GM12878 (cell line): ENCODE data around the gene GALP. TPM values are rescaled to one million over a fixed set of nuclear protein-coding genes. Genes with fewer than 3 reads are reported as not detected.

Experiments used
- ATAC-seq: fragments of 200-7000 bp; cut with Tn5 transposase; 3 replicates; pipeline ENCODE4 v1.9.1; 2020; ENCODE audit warnings: mild to moderate bottlenecking, moderate library complexity
- BruUV-seq: library from RNA; stranded (reverse); fragments of 400-500 nt; replicated peaks from 2 replicates; lab custom pipeline; 2021; lab: Mats Ljungman, UMichigan
- CTCF ChIA-PET: fragments of 300-600 bp; sonication (Branson Sonifier 250); formaldehyde crosslinking; extraction: SDS; loops from one replicate; lab custom pipeline; 2021; ENCODE audit warnings: inconsistent platforms; lab: Yijun Ruan, JAX
- POLR2A ChIA-PET: fragments of 350-600 bp; formaldehyde crosslinking; extraction: SDS; loops from one replicate; lab custom pipeline; 2021; ENCODE audit warnings: inconsistent platforms; lab: Charles Lee
- RAD21 ChIA-PET: fragments of 300-600 bp; sonication (Branson Sonifier 250); formaldehyde crosslinking; loops from one replicate; lab custom pipeline; 2023; ENCODE audit warnings: antibody characterized with exemption; ENCODE audit not compliant: unreplicated experiment; lab: Charles Lee
- SMC1A ChIA-PET: fragments of 300-600 bp; sonication (Branson Sonifier 250); formaldehyde crosslinking; loops from one replicate; lab custom pipeline; 2023; ENCODE audit not compliant: unreplicated experiment, uncharacterized antibody; lab: Charles Lee
- DNase-seq: peaks from one replicate; pipeline ENCODE4 v3.0.0-alpha.2; 2011; ENCODE audit warnings: low read depth, low spot score
- FAIRE-seq: peaks from 3 replicates; lab custom pipeline; 2011; peaks lifted over from hg19 to GRCh38; lab: Jason Lieb, UNC
- H2AFZ ChIP-seq: 2 replicates; pipeline ENCODE4 v1.6.0; 2011; ENCODE audit warnings: low read depth, low read length, control low read depth; ENCODE audit not compliant: control insufficient read depth
- H3K27ac ChIP-seq: 2 replicates; pipeline ENCODE4 v1.5.1; 2011; ENCODE audit warnings: control low read depth; ENCODE audit not compliant: control insufficient read depth, insufficient read depth
- H3K27me3 ChIP-seq, 2 experiments: replicated peaks in 1 of 2; 2 replicates each; pipeline versions ENCODE4 v1.6.0 to v1.6.1; 2011; ENCODE audit warnings: low read length in 1 of 2; ENCODE audit not compliant: control insufficient read depth in 2 of 2, insufficient read depth in 2 of 2
- H3K36me3 ChIP-seq, 2 experiments: 2 replicates each; pipeline ENCODE4 v1.5.1; 2011; ENCODE audit warnings: low read length in 1 of 2; ENCODE audit not compliant: control insufficient read depth in 2 of 2, insufficient read depth in 2 of 2
- H3K4me1 ChIP-seq: 2 replicates; pipeline ENCODE4 v1.6.1; 2011; ENCODE audit warnings: mild to moderate bottlenecking, low read length, moderate library complexity, mixed read lengths; ENCODE audit not compliant: control insufficient read depth, insufficient read depth
- H3K4me2 ChIP-seq: 2 replicates; pipeline ENCODE4 v1.6.0; 2011; ENCODE audit warnings: control low read depth; ENCODE audit not compliant: control insufficient read depth, insufficient read depth
- H3K4me3 ChIP-seq: fragments of 200-600 bp; sonication (generic); 2 replicates; pipeline ENCODE4 v1.5.1; 2016
- H3K79me2 ChIP-seq: 2 replicates; pipeline ENCODE4 v1.6.0; 2011; ENCODE audit warnings: low read length; ENCODE audit not compliant: control insufficient read depth, insufficient read depth
- H3K9ac ChIP-seq: 2 replicates; pipeline ENCODE4 v1.8.0; 2011; ENCODE audit warnings: low read length, control low read depth, mixed read lengths; ENCODE audit not compliant: control insufficient read depth, insufficient read depth
- H3K9me3 ChIP-seq: replicated peaks from 3 replicates; pipeline ENCODE4 v1.5.1; 2011; ENCODE audit warnings: mild to moderate bottlenecking, low read length; ENCODE audit not compliant: control insufficient read depth, insufficient read depth
- H4K20me1 ChIP-seq: 2 replicates; pipeline ENCODE4 v1.6.0; 2011; ENCODE audit not compliant: control insufficient read depth, insufficient read depth
- BRCA1 ChIP-seq: IDR thresholded peaks from 2 replicates; pipeline ENCODE4 v1.6.1; 2011; ENCODE audit warnings: low read depth, low read length, improper control_type of control experiment
- CREM ChIP-seq: IDR thresholded peaks from 2 replicates; pipeline ENCODE4 v1.6.1; 2014; ENCODE audit warnings: antibody characterized with exemption, low read depth
- HDAC6 ChIP-seq: fragments of 200-600 bp; sonication (generic); IDR thresholded peaks from one replicate; pipeline ENCODE4 v1.8.0; 2017; ENCODE audit warnings: antibody characterized with exemption; ENCODE audit not compliant: unreplicated experiment
- ZNF622 ChIP-seq: fragments of 450-650 bp; IDR thresholded peaks from 2 replicates; pipeline ENCODE4 v1.6.1; 2017; ENCODE audit warnings: mild to moderate bottlenecking, inconsistent platforms
- WGBS: methylation state at CpG from one replicate; pipeline ENCODE4 v1.1.6; 2016; ENCODE audit warnings: low lambda C conversion rate; ENCODE audit not compliant: insufficient replicate concordance, insufficient coverage; ENCODE audit errors: missing lambda C conversion rate; 5-methylcytosine and 5-hydroxymethylcytosine counted together
- in situ Hi-C: fragments of 300-500 bp; cut with MboI; formaldehyde crosslinking; loops from 9 replicates; pipeline ENCODE4 v1.14.3; 2018; ENCODE audit warnings: mixed read lengths
- intact Hi-C: fragments of 100-400 bp; cut with micrococcal nuclease; formaldehyde crosslinking; loops from one replicate; pipeline ENCODE4 v1.14.2; 2022; ENCODE audit not compliant: unreplicated experiment
- polyA plus RNA-seq, 11 experiments: library from polyadenylated mRNA; depleted of rRNA in 4 of 11; unstranded in 6 of 11; stranded (reverse) in 5 of 11; fragments of >200 nt; fragmentation: Nextera tagmentation in 4 of 11; fragmentation: Illumina TruSeq in 1 of 11; extraction: Ambion mirVana in 4 of 11; extraction: Trizol in 1 of 11; gene quantifications; 1 replicate in 1 of 11; 2 replicates in 10 of 11; pipeline versions ENCODE4 v1.2.1 to v1.2.3, GENCODE V29; 2011 to 2016; ENCODE audit warnings: inconsistent platforms in 2 of 11, missing spikeins in 2 of 11, low read depth in 1 of 11
- total RNA-seq, 4 experiments: library from RNA; depleted of rRNA in 3 of 4; stranded (reverse); fragments of >200 nt in 3 of 4; fragmentation: Illumina TruSeq in 1 of 4; extraction: Trizol in 1 of 4; gene quantifications; 2 replicates each; pipeline versions ENCODE4 v1.2.1 to v1.2.3, GENCODE V29; 2013 to 2021
- TF ChIP-seq, protein P1 (sequence below): IDR thresholded peaks from 2 replicates; pipeline ENCODE4 v1.6.1; 2012; ENCODE audit warnings: improper control_type of control experiment, low read depth, low read length; ENCODE audit not compliant: insufficient replicate concordance

The GALP gene
- total and polyA plus RNA-seq, 10 of the 15 experiments (the other 5 are each of a cell fraction or from before 2014, with no cell fraction given) = not detected

- H3K36me3 ChIP-seq = peaks cover 0 to 2% of the 10 kb centered on the region in 2 experiments; a peak in 2 of 4 replicates
- H3K9ac ChIP-seq = no peak overlapping the region
- SMC1A ChIA-PET = no interaction called here
- ATAC-seq (no peak), FAIRE-seq (no peak), DNase-seq (no peak)
- BruUV-seq = no TSS peak
- RAD21 ChIA-PET = no interaction called here
- no peak overlapping the region for H3K4me2 ChIP-seq
- H3K27ac ChIP-seq = no peak overlapping the region
- WGBS = 97% methylated on average over 13 of the region's 13 CpGs
- H3K9me3 ChIP-seq = no peaks in the 10 kb centered on the region
- H3K27me3 ChIP-seq = no peaks in the 10 kb centered on the region
- intact Hi-C loops = no loop called here
- no peaks in the 10 kb centered on the region for H3K79me2 ChIP-seq
- H3K4me1 ChIP-seq = no peaks in the 10 kb centered on the region
- TF ChIP-seq HDAC6 (no peak), CREM (no peak), ZNF622 (no peak), BRCA1 (no peak)
- TF ChIP-seq, protein P1, sequence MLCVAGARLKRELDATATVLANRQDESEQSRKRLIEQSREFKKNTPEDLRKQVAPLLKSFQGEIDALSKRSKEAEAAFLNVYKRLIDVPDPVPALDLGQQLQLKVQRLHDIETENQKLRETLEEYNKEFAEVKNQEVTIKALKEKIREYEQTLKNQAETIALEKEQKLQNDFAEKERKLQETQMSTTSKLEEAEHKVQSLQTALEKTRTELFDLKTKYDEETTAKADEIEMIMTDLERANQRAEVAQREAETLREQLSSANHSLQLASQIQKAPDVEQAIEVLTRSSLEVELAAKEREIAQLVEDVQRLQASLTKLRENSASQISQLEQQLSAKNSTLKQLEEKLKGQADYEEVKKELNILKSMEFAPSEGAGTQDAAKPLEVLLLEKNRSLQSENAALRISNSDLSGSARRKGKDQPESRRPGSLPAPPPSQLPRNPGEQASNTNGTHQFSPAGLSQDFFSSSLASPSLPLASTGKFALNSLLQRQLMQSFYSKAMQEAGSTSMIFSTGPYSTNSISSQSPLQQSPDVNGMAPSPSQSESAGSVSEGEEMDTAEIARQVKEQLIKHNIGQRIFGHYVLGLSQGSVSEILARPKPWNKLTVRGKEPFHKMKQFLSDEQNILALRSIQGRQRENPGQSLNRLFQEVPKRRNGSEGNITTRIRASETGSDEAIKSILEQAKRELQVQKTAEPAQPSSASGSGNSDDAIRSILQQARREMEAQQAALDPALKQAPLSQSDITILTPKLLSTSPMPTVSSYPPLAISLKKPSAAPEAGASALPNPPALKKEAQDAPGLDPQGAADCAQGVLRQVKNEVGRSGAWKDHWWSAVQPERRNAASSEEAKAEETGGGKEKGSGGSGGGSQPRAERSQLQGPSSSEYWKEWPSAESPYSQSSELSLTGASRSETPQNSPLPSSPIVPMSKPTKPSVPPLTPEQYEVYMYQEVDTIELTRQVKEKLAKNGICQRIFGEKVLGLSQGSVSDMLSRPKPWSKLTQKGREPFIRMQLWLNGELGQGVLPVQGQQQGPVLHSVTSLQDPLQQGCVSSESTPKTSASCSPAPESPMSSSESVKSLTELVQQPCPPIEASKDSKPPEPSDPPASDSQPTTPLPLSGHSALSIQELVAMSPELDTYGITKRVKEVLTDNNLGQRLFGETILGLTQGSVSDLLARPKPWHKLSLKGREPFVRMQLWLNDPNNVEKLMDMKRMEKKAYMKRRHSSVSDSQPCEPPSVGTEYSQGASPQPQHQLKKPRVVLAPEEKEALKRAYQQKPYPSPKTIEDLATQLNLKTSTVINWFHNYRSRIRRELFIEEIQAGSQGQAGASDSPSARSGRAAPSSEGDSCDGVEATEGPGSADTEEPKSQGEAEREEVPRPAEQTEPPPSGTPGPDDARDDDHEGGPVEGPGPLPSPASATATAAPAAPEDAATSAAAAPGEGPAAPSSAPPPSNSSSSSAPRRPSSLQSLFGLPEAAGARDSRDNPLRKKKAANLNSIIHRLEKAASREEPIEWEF = no peak
- H4K20me1 ChIP-seq = no peaks in the 10 kb centered on the region
- POLR2A ChIA-PET = interaction anchor here (0.7 kb wide), 2 partner anchors 112 to 1098 kb away, joined by 3 to 4 read pairs; no protein-coding TSS in a partner anchor
- H2AFZ ChIP-seq = no peak overlapping the region
- CTCF ChIA-PET = interaction anchor here (0.6 to 0.8 kb wide), 2 partner anchors 9 to 58 kb away, joined by 3 to 6 read pairs; no protein-coding TSS in a partner anchor
- no peak overlapping the region for H3K4me3 ChIP-seq
- in situ Hi-C loops = no loop called here
Measured at GRCh38 chr19:56163097-56163496, 12.7 kb upstream of the GALP start.
